ENCODE results near the gene SAFB. TPM values are rescaled to one million over a fixed set of nuclear protein-coding genes. Genes with fewer than 3 reads are reported as not detected.

The SAFB gene
- total and polyA plus RNA-seq, 2 of the 13 experiments (the other 11 are each of a cell fraction or from before 2014, with no cell fraction given): 21.0 to 28.4 TPM

GRCh38 chr19:5680437-5681368 is 57.8 kb downstream of the SAFB start, which contains the start of the genes HSD11B1L and MICOS13 (continued):
- TF ChIP-seq, protein P1, sequence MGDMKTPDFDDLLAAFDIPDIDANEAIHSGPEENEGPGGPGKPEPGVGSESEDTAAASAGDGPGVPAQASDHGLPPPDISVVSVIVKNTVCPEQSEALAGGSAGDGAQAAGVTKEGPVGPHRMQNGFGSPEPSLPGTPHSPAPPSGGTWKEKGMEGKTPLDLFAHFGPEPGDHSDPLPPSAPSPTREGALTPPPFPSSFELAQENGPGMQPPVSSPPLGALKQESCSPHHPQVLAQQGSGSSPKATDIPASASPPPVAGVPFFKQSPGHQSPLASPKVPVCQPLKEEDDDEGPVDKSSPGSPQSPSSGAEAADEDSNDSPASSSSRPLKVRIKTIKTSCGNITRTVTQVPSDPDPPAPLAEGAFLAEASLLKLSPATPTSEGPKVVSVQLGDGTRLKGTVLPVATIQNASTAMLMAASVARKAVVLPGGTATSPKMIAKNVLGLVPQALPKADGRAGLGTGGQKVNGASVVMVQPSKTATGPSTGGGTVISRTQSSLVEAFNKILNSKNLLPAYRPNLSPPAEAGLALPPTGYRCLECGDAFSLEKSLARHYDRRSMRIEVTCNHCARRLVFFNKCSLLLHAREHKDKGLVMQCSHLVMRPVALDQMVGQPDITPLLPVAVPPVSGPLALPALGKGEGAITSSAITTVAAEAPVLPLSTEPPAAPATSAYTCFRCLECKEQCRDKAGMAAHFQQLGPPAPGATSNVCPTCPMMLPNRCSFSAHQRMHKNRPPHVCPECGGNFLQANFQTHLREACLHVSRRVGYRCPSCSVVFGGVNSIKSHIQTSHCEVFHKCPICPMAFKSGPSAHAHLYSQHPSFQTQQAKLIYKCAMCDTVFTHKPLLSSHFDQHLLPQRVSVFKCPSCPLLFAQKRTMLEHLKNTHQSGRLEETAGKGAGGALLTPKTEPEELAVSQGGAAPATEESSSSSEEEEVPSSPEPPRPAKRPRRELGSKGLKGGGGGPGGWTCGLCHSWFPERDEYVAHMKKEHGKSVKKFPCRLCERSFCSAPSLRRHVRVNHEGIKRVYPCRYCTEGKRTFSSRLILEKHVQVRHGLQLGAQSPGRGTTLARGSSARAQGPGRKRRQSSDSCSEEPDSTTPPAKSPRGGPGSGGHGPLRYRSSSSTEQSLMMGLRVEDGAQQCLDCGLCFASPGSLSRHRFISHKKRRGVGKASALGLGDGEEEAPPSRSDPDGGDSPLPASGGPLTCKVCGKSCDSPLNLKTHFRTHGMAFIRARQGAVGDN (CRISPR knock-in tag; IDR thresholded peaks at IDR 0.05): peak; percentile 62; the same call in 1 of the 2 replicates
- TF ChIP-seq KMT2B (CRISPR knock-in tag; IDR thresholded peaks at IDR 0.05) (peak; percentile 78), ZNF607 (CRISPR knock-in tag; IDR thresholded peaks at IDR 0.05; ENCODE audit: borderline replicate concordance) (no peak; the same call in 1 of the 2 replicates), HMG20B (CRISPR knock-in tag; conservative IDR thresholded peaks at IDR 0.05) (no peak), ARHGAP35 (CRISPR knock-in tag; IDR thresholded peaks at IDR 0.05; ENCODE audit: borderline replicate concordance) (no peak), ZNF264 (CRISPR knock-in tag; IDR thresholded peaks at IDR 0.05) (0 out of 2 replicates have a peak, but pooled peaks have one; percentile 8), ZNF7 (CRISPR knock-in tag; IDR thresholded peaks at IDR 0.05) (no peak), ZFP41 (CRISPR knock-in tag; IDR thresholded peaks at IDR 0.05; ENCODE audit: borderline replicate concordance) (no peak), ZBTB7A (CRISPR knock-in tag; IDR thresholded peaks at IDR 0.05) (no peak), KDM5B (CRISPR knock-in tag; IDR thresholded peaks at IDR 0.05; ENCODE audit: borderline replicate concordance) (no peak; the same call in 1 of the 2 replicates), RNF2 (conservative IDR thresholded peaks at IDR 0.05; ENCODE audit: low read depth) (no peak), ZNF780A (CRISPR knock-in tag; IDR thresholded peaks at IDR 0.05) (no peak), SIX1 (CRISPR knock-in tag; IDR thresholded peaks at IDR 0.05; ENCODE audit: borderline replicate concordance) (no peak), ZNF770 (CRISPR knock-in tag; IDR thresholded peaks at IDR 0.05) (no peak), ZNF136 (CRISPR knock-in tag; IDR thresholded peaks at IDR 0.05; ENCODE audit: low read depth) (no peak; the same call in 1 of the 2 replicates), PTBP1 (IDR thresholded peaks at IDR 0.05; ENCODE audit: low read depth, low read length, poor library complexity, severe bottlenecking) (no peak), ZUFSP (CRISPR knock-in tag; IDR thresholded peaks at IDR 0.05; ENCODE audit: borderline replicate concordance) (no peak)
- TF ChIP-seq, protein P2, sequence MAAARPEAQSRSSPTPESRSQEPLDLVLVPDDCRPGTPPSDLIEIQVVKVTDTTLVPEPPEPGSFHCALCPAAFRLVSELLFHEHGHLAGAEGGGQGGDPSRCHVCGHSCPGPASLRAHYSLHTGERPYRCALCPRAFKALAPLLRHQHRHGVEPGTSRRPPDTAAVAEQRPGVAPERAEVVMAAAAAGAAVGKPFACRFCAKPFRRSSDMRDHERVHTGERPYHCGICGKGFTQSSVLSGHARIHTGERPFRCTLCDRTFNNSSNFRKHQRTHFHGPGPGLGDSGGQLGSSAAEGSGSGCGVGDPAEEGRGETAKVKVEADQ (CRISPR knock-in tag; IDR thresholded peaks at IDR 0.05; ENCODE audit: borderline replicate concordance): 0 out of 2 replicates have a peak, but pooled peaks have one; percentile 19
- TF ChIP-seq, protein P3, sequence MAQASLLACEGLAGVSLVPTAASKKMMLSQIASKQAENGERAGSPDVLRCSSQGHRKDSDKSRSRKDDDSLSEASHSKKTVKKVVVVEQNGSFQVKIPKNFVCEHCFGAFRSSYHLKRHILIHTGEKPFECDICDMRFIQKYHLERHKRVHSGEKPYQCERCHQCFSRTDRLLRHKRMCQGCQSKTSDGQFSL (CRISPR knock-in tag; IDR thresholded peaks at IDR 0.05): no peak
